ENCODE data around the gene LANCL2.

Gene LANCL2

DNA sequence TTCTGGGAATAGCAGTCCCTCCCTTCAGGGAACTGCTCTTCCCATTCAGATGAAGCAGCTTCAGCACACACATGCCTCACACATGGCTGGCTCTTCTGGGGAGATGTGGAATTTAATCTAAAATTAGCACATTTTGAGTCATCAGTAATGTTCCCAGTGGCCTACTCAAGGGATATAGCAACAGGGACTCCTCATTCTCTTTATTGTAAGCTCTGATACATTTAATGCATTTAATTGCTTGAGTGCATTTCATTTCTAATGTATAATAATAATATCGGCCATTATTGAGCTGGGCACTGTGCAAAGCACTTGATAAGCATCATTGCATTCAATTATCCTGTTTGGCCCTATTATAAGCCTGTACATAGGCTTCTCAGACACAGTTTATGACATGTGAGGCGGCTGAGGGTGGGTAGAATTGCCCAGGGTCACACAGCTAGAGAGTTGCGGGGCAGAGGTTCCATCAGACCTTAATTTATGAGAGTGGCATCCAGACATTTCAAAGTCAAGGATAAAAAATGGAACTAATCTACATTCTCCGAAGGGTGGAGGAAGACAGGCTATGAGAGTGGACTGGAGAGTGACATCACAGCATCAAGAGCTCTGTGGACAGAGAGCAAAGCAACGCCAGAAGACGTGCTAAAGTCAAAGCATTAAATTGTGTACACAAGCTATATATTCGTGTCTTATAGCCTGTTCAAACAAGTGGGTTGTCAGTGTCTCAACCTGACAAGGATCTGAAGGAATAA, 76.8 kb downstream of the LANCL2 start:
- DNase-seq (ENCODE audit: low spot score): no peak
- no peak overlapping the region for H3K9ac ChIP-seq (ENCODE audit: low read depth, low read length, poor library complexity)
- no peak overlapping the region for H3K27ac ChIP-seq (replicated peaks; ENCODE audit: low read length)
- H3K4me3 ChIP-seq (ENCODE audit: low read length in 2 of 2): no peak overlapping the region
- no peak overlapping the region for H3K4me2 ChIP-seq (ENCODE audit: insufficient read depth, low read length, poor library complexity, severe bottlenecking)
- H2BK5ac ChIP-seq (ENCODE audit: low read length): no peak overlapping the region
- H3K9me3 ChIP-seq (replicated peaks in 1 of 2; ENCODE audit: control insufficient read depth in 2 of 2, insufficient read depth in 1 of 2, low read depth in 1 of 2, low read length in 2 of 2): no peaks in the 10 kb centered on the region
- H3K14ac ChIP-seq (ENCODE audit: low read length): no peak overlapping the region
- H2BK12ac ChIP-seq (ENCODE audit: low read length): no peak overlapping the region
- no peak overlapping the region for H3K18ac ChIP-seq (ENCODE audit: low read length)
- H3K36me3 ChIP-seq (replicated peaks in 1 of 2; ENCODE audit: control insufficient read depth in 2 of 2, insufficient read depth in 2 of 2, low read length in 2 of 2): no peaks in the 10 kb centered on the region
- no peak overlapping the region for H4K8ac ChIP-seq (ENCODE audit: low read depth, low read length)
- no peaks in the 10 kb centered on the region for H3K27me3 ChIP-seq (ENCODE audit: control insufficient read depth in 3 of 3, insufficient read depth in 3 of 3, low read depth in 1 of 3, low read length in 3 of 3)
- H3K4me1 ChIP-seq (ENCODE audit: control insufficient read depth in 2 of 2, insufficient read depth in 1 of 2, low read depth in 1 of 2, low read length in 2 of 2): peaks cover 10 to 12% of the 10 kb centered on the region in 2 donors
- no peak overlapping the region for H2BK15ac ChIP-seq (ENCODE audit: low read length)
- no peak overlapping the region for H3K23ac ChIP-seq (ENCODE audit: low read depth, low read length, poor library complexity)
- WGBS, 2 donors (ENCODE audit: extremely low coverage in 2 of 2, insufficient read length in 2 of 2, insufficient replicate concordance in 1 of 2): no CpG with 5 or more reads among the region's 7 CpGs
- no peak overlapping the region for H4K91ac ChIP-seq (ENCODE audit: low read depth, low read length, poor library complexity)
- H3K4ac ChIP-seq (ENCODE audit: low read length): no peak overlapping the region
- H3K79me1 ChIP-seq (ENCODE audit: low read depth, low read length): no peaks in the 10 kb centered on the region
- no peak overlapping the region for H2BK120ac ChIP-seq (ENCODE audit: low read depth, low read length)
- no peak overlapping the region for H2AK5ac ChIP-seq (ENCODE audit: low read depth, low read length)
- H2AFZ ChIP-seq (ENCODE audit: low read length): no peak overlapping the region

DNA sequence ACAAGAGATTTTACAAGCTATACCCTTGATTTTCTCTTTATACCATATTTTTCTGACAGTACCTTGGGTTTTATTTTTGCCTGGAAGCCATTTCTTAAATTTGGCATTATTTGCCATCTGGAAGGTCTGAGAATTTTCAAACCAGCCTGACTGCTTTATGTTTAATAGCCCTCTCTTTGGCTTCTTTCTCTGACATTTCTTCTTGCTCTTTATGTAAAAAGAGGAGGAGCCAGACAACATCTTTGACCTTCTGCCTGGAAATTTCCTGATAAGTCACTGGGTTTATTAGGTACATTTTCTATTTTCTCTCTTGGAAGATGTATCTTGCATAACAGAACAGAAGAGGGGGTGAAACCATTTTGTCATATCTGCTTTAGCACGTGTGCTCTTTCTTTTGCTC, 79.6 kb downstream of the LANCL2 start:
- Histone ChIP-seq H3K4me3 (ENCODE audit: low read length in 2 of 2) (no peak overlapping the region), H3K4me2 (ENCODE audit: insufficient read depth, low read length, poor library complexity, severe bottlenecking) (no peak overlapping the region), H3K9me3 (replicated peaks in 1 of 2; ENCODE audit: control insufficient read depth in 2 of 2, insufficient read depth in 1 of 2, low read depth in 1 of 2, low read length in 2 of 2) (no peaks in the 10 kb centered on the region), H3K79me1 (ENCODE audit: low read depth, low read length) (peaks cover 2% of the 10 kb centered on the region), H3K4ac (ENCODE audit: low read length) (no peak overlapping the region), H4K91ac (ENCODE audit: low read depth, low read length, poor library complexity) (no peak overlapping the region), H2AFZ (ENCODE audit: low read length) (no peak overlapping the region), H3K27me3 (ENCODE audit: control insufficient read depth in 3 of 3, insufficient read depth in 3 of 3, low read depth in 1 of 3, low read length in 3 of 3) (no peaks in the 10 kb centered on the region), H2BK120ac (ENCODE audit: low read depth, low read length) (no peak overlapping the region), H2BK5ac (ENCODE audit: low read length) (no peak overlapping the region), H2BK12ac (ENCODE audit: low read length) (no peak overlapping the region), H3K9ac (ENCODE audit: low read depth, low read length, poor library complexity) (no peak overlapping the region), H4K8ac (ENCODE audit: low read depth, low read length) (no peak overlapping the region), H2BK15ac (ENCODE audit: low read length) (no peak overlapping the region), H3K36me3 (replicated peaks in 1 of 2; ENCODE audit: control insufficient read depth in 2 of 2, insufficient read depth in 2 of 2, low read length in 2 of 2) (no peaks in the 10 kb centered on the region), H3K14ac (ENCODE audit: low read length) (no peak overlapping the region), H2AK5ac (ENCODE audit: low read depth, low read length) (no peak overlapping the region), H3K4me1 (ENCODE audit: control insufficient read depth in 2 of 2, insufficient read depth in 1 of 2, low read depth in 1 of 2, low read length in 2 of 2) (no peaks in the 10 kb centered on the region), H3K23ac (ENCODE audit: low read depth, low read length, poor library complexity) (no peak overlapping the region), H3K18ac (ENCODE audit: low read length) (no peak overlapping the region), H3K27ac (replicated peaks; ENCODE audit: low read length) (no peak overlapping the region)
- WGBS, 2 donors (ENCODE audit: extremely low coverage in 2 of 2, insufficient read length in 2 of 2, insufficient replicate concordance in 1 of 2): no CpG with 5 or more reads among the region's 1 CpG
- no peak for DNase-seq (ENCODE audit: low spot score)

GRCh38 chr7:55448526-55448925, 83.4 kb downstream of the LANCL2 start:
- no CpG with 5 or more reads among the region's 22 CpGs for whole genome bisulfite sequencing, 2 donors (ENCODE audit: extremely low coverage in 2 of 2, insufficient read length in 2 of 2, insufficient replicate concordance in 1 of 2)
- Histone ChIP-seq H4K8ac (ENCODE audit: low read depth, low read length) (no peak overlapping the region), H3K14ac (ENCODE audit: low read length) (peak overlapping the region; percentile 47), H2BK15ac (ENCODE audit: low read length) (no peak overlapping the region), H3K27me3 (ENCODE audit: control insufficient read depth in 3 of 3, insufficient read depth in 3 of 3, low read depth in 1 of 3, low read length in 3 of 3) (no peaks in the 10 kb centered on the region), H2BK5ac (ENCODE audit: low read length) (no peak overlapping the region), H3K9ac (ENCODE audit: low read depth, low read length, poor library complexity) (no peak overlapping the region), H2AFZ (ENCODE audit: low read length) (no peak overlapping the region), H3K36me3 (replicated peaks in 1 of 2; ENCODE audit: control insufficient read depth in 2 of 2, insufficient read depth in 2 of 2, low read length in 2 of 2) (no peaks in the 10 kb centered on the region), H3K18ac (ENCODE audit: low read length) (no peak overlapping the region), H3K4me3 (ENCODE audit: low read length in 2 of 2) (no peak overlapping the region), H3K23ac (ENCODE audit: low read depth, low read length, poor library complexity) (no peak overlapping the region), H2BK120ac (ENCODE audit: low read depth, low read length) (no peak overlapping the region), H3K4ac (ENCODE audit: low read length) (no peak overlapping the region), H3K9me3 (replicated peaks in 1 of 2; ENCODE audit: control insufficient read depth in 2 of 2, insufficient read depth in 1 of 2, low read depth in 1 of 2, low read length in 2 of 2) (no peaks in the 10 kb centered on the region), H3K79me1 (ENCODE audit: low read depth, low read length) (peaks cover 2% of the 10 kb centered on the region), H2BK12ac (ENCODE audit: low read length) (no peak overlapping the region), H3K4me1 (ENCODE audit: control insufficient read depth in 2 of 2, insufficient read depth in 1 of 2, low read depth in 1 of 2, low read length in 2 of 2) (peaks cover 0 to 1% of the 10 kb centered on the region in 2 donors), H3K27ac (replicated peaks; ENCODE audit: low read length) (no peak overlapping the region), H2AK5ac (ENCODE audit: low read depth, low read length) (no peak overlapping the region), H3K4me2 (ENCODE audit: insufficient read depth, low read length, poor library complexity, severe bottlenecking) (no peak overlapping the region), H4K91ac (ENCODE audit: low read depth, low read length, poor library complexity) (no peak overlapping the region)
- DNase-seq (ENCODE audit: low spot score): no peak

- H2AFZ ChIP-seq (ENCODE audit: low read length): no peak overlapping the region
- DNase-seq (ENCODE audit: low spot score): no peak
- H3K27ac ChIP-seq (replicated peaks; ENCODE audit: low read length): no peak overlapping the region
- peak overlapping the region; percentile 91 for H3K23ac ChIP-seq (ENCODE audit: low read depth, low read length, poor library complexity)
- no peak overlapping the region for H2BK12ac ChIP-seq (ENCODE audit: low read length)
- WGBS, 2 donors (ENCODE audit: extremely low coverage in 2 of 2, insufficient read length in 2 of 2, insufficient replicate concordance in 1 of 2): no CpG with 5 or more reads among the region's 56 CpGs
- H3K14ac ChIP-seq (ENCODE audit: low read length): no peak overlapping the region
- H2AK5ac ChIP-seq (ENCODE audit: low read depth, low read length): no peak overlapping the region
- peaks cover 2% of the 10 kb centered on the region for H3K79me1 ChIP-seq (ENCODE audit: low read depth, low read length)
- no peak overlapping the region for H4K8ac ChIP-seq (ENCODE audit: low read depth, low read length)
- no peak overlapping the region for H3K9ac ChIP-seq (ENCODE audit: low read depth, low read length, poor library complexity)
- no peaks in the 10 kb centered on the region for H3K27me3 ChIP-seq (ENCODE audit: control insufficient read depth in 3 of 3, insufficient read depth in 3 of 3, low read depth in 1 of 3, low read length in 3 of 3)
- H3K4me2 ChIP-seq (ENCODE audit: insufficient read depth, low read length, poor library complexity, severe bottlenecking): no peak overlapping the region
- no peak overlapping the region for H3K4me3 ChIP-seq (ENCODE audit: low read length in 2 of 2)
- no peak overlapping the region for H2BK120ac ChIP-seq (ENCODE audit: low read depth, low read length)
- H3K4ac ChIP-seq (ENCODE audit: low read length): no peak overlapping the region
- no peak overlapping the region for H2BK15ac ChIP-seq (ENCODE audit: low read length)
- peaks cover 0 to 1% of the 10 kb centered on the region in 2 donors for H3K4me1 ChIP-seq (ENCODE audit: control insufficient read depth in 2 of 2, insufficient read depth in 1 of 2, low read depth in 1 of 2, low read length in 2 of 2)
- no peaks in the 10 kb centered on the region for H3K9me3 ChIP-seq (replicated peaks in 1 of 2; ENCODE audit: control insufficient read depth in 2 of 2, insufficient read depth in 1 of 2, low read depth in 1 of 2, low read length in 2 of 2)
- no peak overlapping the region for H2BK5ac ChIP-seq (ENCODE audit: low read length)
- H4K91ac ChIP-seq (ENCODE audit: low read depth, low read length, poor library complexity): no peak overlapping the region
- peak overlapping the region; percentile 90 for H3K18ac ChIP-seq (ENCODE audit: low read length)
- no peaks in the 10 kb centered on the region for H3K36me3 ChIP-seq (replicated peaks in 1 of 2; ENCODE audit: control insufficient read depth in 2 of 2, insufficient read depth in 2 of 2, low read length in 2 of 2)
Measured at GRCh38 chr7:55449205-55449991, 84.3 kb downstream of the LANCL2 start.

Measured in neuronal stem cell (in vitro differentiated cells).